ENCODE measurements around the gene ASTL. TPM values are rescaled to one million over a fixed set of nuclear protein-coding genes. Genes with fewer than 3 reads are reported as not detected.

Gene ASTL
- total and polyA plus RNA-seq, 2 donors (not counting 3 experiments of a cell fraction or from before 2014, with no cell fraction given), result not detected

DNA sequence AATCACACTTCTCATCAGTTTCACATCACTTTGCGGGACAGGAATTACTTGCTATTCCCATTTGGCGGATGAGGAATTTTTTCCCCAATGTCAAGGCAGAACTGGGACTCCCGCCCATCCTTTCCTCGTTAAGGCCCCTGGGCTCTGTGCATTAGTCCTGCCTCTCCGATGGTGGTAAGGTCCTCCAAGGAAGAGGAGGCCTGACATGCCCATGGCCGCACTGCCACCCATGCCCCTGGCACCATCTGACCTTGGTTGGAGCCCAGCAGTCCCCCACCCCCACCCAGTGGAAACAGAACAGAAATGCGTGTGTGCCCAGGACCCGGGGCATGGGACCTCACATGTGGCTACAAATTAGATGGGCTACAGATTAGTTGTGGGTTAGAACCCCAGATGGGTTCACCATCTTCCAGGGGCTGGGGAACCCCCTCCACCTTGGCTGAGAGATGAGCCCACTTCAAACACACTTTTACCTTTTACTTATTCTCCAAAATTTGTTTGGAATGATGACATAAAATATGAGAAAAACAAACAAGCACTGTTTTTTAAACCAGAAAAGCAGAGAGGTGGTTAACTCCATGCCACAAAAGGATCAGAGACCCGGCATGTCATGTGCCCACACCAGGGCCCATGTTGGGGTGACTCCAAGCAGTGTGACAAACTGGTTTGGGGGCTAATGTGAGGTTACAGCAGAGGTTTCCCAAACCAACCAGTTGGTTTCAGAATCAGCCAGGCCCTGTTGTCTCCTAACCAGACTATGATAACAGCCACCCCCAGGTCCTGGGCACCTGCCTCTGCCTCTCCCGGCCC lies 17.9 kb upstream of the ASTL start:
- Histone ChIP-seq H3K4me2 (ENCODE audit: insufficient read depth, low read length) (no peak overlapping the region), H4K20me1 (replicated peaks; ENCODE audit: control insufficient read depth, extremely low read depth, insufficient read depth, low read length) (no peaks in the 10 kb centered on the region), H3K4me1 (ENCODE audit: control insufficient read depth, extremely low read depth, insufficient read depth, low read length) (no peaks in the 10 kb centered on the region), H3K4me3 (replicated peaks in 1 of 3; ENCODE audit: insufficient read depth in 1 of 3, low read depth in 1 of 3, low read length in 3 of 3) (no peak overlapping the region), H3K9ac (replicated peaks; ENCODE audit: extremely low read depth, insufficient read depth, low read length) (no peak overlapping the region), H3K9me3 (replicated peaks; ENCODE audit: control insufficient read depth, insufficient read depth, low read length) (no peaks in the 10 kb centered on the region), H2AFZ (ENCODE audit: low read depth, low read length) (no peak overlapping the region), H3K36me3 (ENCODE audit: control insufficient read depth in 2 of 2, extremely low read depth in 1 of 2, insufficient read depth in 2 of 2, low read length in 2 of 2) (no peaks in the 10 kb centered on the region), H3K79me2 (ENCODE audit: control insufficient read depth, insufficient read depth, low read length) (no peaks in the 10 kb centered on the region), H3K27me3 (ENCODE audit: control insufficient read depth in 2 of 2, insufficient read depth in 2 of 2, low read length in 2 of 2) (peaks cover 0 to 6% of the 10 kb centered on the region in 2 experiments), H3K27ac (ENCODE audit: insufficient read depth, low read depth, low read length) (no peak overlapping the region), H3K9me1 (replicated peaks; ENCODE audit: control insufficient read depth, extremely low read depth, insufficient read depth, low read length) (no peaks in the 10 kb centered on the region)
- POLR2A ChIA-PET, result interaction anchor here (0.6 kb wide), 1 partner anchor 85 kb away, joined by 6 read pairs; no protein-coding TSS in a partner anchor
- intact Hi-C loops (cut with micrococcal nuclease), result no loop called here
- no peak for FAIRE-seq
- no TSS peak for BruUV-seq (replicated peaks)
- no peak for DNase-seq (ENCODE audit: low read depth, low spot score)
- CTCF ChIA-PET, result interaction anchor here (4.0 to 6.3 kb wide), 2 partner anchors 19 kb away, joined by 23 to 26 read pairs; no protein-coding TSS in a partner anchor
- TF ChIP-seq, protein P1, sequence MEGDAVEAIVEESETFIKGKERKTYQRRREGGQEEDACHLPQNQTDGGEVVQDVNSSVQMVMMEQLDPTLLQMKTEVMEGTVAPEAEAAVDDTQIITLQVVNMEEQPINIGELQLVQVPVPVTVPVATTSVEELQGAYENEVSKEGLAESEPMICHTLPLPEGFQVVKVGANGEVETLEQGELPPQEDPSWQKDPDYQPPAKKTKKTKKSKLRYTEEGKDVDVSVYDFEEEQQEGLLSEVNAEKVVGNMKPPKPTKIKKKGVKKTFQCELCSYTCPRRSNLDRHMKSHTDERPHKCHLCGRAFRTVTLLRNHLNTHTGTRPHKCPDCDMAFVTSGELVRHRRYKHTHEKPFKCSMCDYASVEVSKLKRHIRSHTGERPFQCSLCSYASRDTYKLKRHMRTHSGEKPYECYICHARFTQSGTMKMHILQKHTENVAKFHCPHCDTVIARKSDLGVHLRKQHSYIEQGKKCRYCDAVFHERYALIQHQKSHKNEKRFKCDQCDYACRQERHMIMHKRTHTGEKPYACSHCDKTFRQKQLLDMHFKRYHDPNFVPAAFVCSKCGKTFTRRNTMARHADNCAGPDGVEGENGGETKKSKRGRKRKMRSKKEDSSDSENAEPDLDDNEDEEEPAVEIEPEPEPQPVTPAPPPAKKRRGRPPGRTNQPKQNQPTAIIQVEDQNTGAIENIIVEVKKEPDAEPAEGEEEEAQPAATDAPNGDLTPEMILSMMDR (IDR thresholded peaks at IDR 0.05; ENCODE audit: extremely low read depth in 1 of 2, insufficient read depth in 1 of 2, low read depth in 1 of 2, low read length in 2 of 2), result no peak
- TF ChIP-seq EZH2 (IDR thresholded peaks at IDR 0.05; ENCODE audit: borderline replicate concordance, low read depth, low read length, severe bottlenecking) (no peak), FOS (IDR thresholded peaks at IDR 0.05; ENCODE audit: borderline replicate concordance, insufficient read depth, low read length) (no peak), POLR2A (IDR thresholded peaks at IDR 0.05; ENCODE audit: low read depth, low read length) (no peak), POLR2AphosphoS5 (IDR thresholded peaks at IDR 0.05; ENCODE audit: insufficient read depth, low read depth, low read length) (no peak), MYC (IDR thresholded peaks at IDR 0.05; ENCODE audit: low read depth, low read length) (no peak)
- TF ChIP-seq, protein P2, sequence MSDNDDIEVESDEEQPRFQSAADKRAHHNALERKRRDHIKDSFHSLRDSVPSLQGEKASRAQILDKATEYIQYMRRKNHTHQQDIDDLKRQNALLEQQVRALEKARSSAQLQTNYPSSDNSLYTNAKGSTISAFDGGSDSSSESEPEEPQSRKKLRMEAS (IDR thresholded peaks at IDR 0.05; ENCODE audit: insufficient read depth, insufficient read length), result no peak
- dilution Hi-C loops (cut with MboI; ENCODE audit: extremely low pct_ligation_motif_present, low sequenced_read_pairs), result no loop called here

Measured in endothelial cell of umbilical vein (primary cell).